Measurements from ENCODE around the gene LTK.

DNA sequence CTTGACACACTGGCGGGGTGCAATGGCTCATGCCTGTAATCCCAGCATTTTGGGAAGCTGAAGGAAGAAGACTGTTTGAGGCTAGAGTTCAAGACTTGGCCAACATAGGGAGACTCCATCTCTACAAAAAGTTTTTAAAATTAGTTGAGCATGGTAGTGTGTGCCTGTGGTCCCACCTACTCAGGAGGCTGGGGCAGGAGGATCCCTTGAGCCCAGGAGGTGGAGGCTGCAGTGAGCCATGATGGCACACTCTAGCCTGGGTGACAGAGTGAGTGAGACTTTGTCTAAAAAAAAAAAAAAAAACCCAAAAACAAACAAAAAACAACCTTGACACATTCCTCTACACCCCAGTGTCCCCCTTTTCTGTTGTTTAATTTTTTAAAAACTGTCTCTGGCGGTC lies 24.0 kb downstream of the LTK start:
- TF ChIP-seq, protein P1, sequence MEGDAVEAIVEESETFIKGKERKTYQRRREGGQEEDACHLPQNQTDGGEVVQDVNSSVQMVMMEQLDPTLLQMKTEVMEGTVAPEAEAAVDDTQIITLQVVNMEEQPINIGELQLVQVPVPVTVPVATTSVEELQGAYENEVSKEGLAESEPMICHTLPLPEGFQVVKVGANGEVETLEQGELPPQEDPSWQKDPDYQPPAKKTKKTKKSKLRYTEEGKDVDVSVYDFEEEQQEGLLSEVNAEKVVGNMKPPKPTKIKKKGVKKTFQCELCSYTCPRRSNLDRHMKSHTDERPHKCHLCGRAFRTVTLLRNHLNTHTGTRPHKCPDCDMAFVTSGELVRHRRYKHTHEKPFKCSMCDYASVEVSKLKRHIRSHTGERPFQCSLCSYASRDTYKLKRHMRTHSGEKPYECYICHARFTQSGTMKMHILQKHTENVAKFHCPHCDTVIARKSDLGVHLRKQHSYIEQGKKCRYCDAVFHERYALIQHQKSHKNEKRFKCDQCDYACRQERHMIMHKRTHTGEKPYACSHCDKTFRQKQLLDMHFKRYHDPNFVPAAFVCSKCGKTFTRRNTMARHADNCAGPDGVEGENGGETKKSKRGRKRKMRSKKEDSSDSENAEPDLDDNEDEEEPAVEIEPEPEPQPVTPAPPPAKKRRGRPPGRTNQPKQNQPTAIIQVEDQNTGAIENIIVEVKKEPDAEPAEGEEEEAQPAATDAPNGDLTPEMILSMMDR (conservative IDR thresholded peaks at IDR 0.05; ENCODE audit: low read depth in 2 of 2), result no peak
- TF ChIP-seq, protein P2, sequence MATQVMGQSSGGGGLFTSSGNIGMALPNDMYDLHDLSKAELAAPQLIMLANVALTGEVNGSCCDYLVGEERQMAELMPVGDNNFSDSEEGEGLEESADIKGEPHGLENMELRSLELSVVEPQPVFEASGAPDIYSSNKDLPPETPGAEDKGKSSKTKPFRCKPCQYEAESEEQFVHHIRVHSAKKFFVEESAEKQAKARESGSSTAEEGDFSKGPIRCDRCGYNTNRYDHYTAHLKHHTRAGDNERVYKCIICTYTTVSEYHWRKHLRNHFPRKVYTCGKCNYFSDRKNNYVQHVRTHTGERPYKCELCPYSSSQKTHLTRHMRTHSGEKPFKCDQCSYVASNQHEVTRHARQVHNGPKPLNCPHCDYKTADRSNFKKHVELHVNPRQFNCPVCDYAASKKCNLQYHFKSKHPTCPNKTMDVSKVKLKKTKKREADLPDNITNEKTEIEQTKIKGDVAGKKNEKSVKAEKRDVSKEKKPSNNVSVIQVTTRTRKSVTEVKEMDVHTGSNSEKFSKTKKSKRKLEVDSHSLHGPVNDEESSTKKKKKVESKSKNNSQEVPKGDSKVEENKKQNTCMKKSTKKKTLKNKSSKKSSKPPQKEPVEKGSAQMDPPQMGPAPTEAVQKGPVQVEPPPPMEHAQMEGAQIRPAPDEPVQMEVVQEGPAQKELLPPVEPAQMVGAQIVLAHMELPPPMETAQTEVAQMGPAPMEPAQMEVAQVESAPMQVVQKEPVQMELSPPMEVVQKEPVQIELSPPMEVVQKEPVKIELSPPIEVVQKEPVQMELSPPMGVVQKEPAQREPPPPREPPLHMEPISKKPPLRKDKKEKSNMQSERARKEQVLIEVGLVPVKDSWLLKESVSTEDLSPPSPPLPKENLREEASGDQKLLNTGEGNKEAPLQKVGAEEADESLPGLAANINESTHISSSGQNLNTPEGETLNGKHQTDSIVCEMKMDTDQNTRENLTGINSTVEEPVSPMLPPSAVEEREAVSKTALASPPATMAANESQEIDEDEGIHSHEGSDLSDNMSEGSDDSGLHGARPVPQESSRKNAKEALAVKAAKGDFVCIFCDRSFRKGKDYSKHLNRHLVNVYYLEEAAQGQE (IDR thresholded peaks at IDR 0.05; ENCODE audit: unreplicated experiment), result no peak
- TF ChIP-seq POLR2AphosphoS5 (IDR thresholded peaks at IDR 0.05; ENCODE audit: low read depth), result no peak
- no peak for TF ChIP-seq ZNF331 (CRISPR knock-in tag; IDR thresholded peaks at IDR 0.05; ENCODE audit: low read depth)
- no peak for TF ChIP-seq EZH2phosphoT487 (IDR thresholded peaks at IDR 0.05; ENCODE audit: unreplicated experiment)
- no peak for TF ChIP-seq EZH2 (IDR thresholded peaks at IDR 0.05; ENCODE audit: low read depth, unreplicated experiment)
- TF ChIP-seq CREB1 (CRISPR knock-in tag; IDR thresholded peaks at IDR 0.05; ENCODE audit: low read depth), result no peak
